ENCODE measurements around the gene ARFGAP3. TPM values are rescaled to one million over a fixed set of nuclear protein-coding genes. Genes with fewer than 3 reads are reported as not detected.

ARFGAP3 gene
- total RNA-seq, 2 donors from 2014 or later = 52.9 to 68.9 TPM

GRCh38 chr22:42879371-42880021, 22.4 kb upstream of the ARFGAP3 start:
- Histone ChIP-seq H3K4me3 (no peak overlapping the region), H3K4me1 (ENCODE audit: control insufficient read depth in 1 of 2, low read depth in 2 of 2) (no peaks in the 10 kb centered on the region), H3K36me3 (peaks cover 88% of the 10 kb centered on the region), H3K27ac (no peak overlapping the region), H3K27me3 (replicated peaks; ENCODE audit: insufficient read depth) (no peaks in the 10 kb centered on the region), H3K9me3 (no peaks in the 10 kb centered on the region)
- TF ChIP-seq, protein P1, sequence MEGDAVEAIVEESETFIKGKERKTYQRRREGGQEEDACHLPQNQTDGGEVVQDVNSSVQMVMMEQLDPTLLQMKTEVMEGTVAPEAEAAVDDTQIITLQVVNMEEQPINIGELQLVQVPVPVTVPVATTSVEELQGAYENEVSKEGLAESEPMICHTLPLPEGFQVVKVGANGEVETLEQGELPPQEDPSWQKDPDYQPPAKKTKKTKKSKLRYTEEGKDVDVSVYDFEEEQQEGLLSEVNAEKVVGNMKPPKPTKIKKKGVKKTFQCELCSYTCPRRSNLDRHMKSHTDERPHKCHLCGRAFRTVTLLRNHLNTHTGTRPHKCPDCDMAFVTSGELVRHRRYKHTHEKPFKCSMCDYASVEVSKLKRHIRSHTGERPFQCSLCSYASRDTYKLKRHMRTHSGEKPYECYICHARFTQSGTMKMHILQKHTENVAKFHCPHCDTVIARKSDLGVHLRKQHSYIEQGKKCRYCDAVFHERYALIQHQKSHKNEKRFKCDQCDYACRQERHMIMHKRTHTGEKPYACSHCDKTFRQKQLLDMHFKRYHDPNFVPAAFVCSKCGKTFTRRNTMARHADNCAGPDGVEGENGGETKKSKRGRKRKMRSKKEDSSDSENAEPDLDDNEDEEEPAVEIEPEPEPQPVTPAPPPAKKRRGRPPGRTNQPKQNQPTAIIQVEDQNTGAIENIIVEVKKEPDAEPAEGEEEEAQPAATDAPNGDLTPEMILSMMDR (IDR thresholded peaks at IDR 0.05) = no peak
- ATAC-seq (ENCODE audit: insufficient number of reproducible peaks, low FRiP score, low read depth) = no peak
- DNase-seq (ENCODE audit: low spot score) = no peak

GRCh38 chr22:42878561-42879305, 21.7 kb upstream of the ARFGAP3 start:
- no peak overlapping the region for H3K4me3 ChIP-seq
- H3K27ac ChIP-seq = no peak overlapping the region
- TF ChIP-seq, protein P1 (IDR thresholded peaks at IDR 0.05) = no peak
- ATAC-seq (ENCODE audit: insufficient number of reproducible peaks, low FRiP score, low read depth) = no peak
- peaks cover 83% of the 10 kb centered on the region for H3K36me3 ChIP-seq
- H3K4me1 ChIP-seq (ENCODE audit: control insufficient read depth in 1 of 2, low read depth in 2 of 2) = no peaks in the 10 kb centered on the region
- H3K27me3 ChIP-seq (replicated peaks; ENCODE audit: insufficient read depth) = no peaks in the 10 kb centered on the region
- no peaks in the 10 kb centered on the region for H3K9me3 ChIP-seq
- no peak for DNase-seq (ENCODE audit: low spot score)

DNA sequence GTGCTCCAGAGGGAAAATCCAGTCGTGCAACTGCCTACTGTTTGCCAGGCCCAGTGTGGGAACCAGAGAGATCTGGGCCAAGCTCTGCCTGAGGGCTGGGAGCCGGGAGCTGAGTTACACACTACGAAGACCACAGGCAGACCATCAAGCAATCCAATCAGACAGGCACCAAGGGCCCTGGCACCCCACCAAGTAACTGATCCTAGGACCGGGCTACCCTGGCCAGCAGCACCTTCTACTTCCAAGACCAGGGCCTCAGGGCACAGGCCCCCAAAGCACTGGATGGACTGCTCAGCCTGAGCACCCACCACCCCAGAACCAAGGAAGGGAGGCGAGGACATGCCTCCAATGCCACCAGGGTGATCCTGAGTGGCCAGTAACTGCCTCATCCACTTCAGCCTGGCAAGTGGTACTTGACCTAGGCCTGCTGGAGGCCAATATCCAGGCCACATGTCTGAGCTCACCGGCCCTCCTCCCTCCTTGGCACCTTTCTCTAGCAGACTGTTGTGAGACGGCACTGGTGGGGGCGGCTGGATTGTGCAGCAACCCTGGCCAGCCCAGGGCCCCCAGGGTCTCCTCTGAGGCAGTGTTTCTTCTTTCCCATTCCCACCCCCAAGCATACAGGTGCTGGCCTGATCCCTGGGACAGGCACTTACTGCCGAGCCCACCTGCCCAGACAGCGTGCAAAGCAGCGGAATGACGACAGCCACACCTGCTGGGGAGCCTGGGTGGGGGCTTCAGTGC, 20.7 kb upstream of the ARFGAP3 start:
- Histone ChIP-seq H3K9me3 (no peaks in the 10 kb centered on the region), H3K4me3 (no peak overlapping the region), H3K4me1 (ENCODE audit: control insufficient read depth in 1 of 2, low read depth in 2 of 2) (no peaks in the 10 kb centered on the region), H3K36me3 (peaks cover 74% of the 10 kb centered on the region), H3K27me3 (replicated peaks; ENCODE audit: insufficient read depth) (no peaks in the 10 kb centered on the region), H3K27ac (no peak overlapping the region)
- ATAC-seq (ENCODE audit: insufficient number of reproducible peaks, low FRiP score, low read depth) (no peak), DNase-seq (ENCODE audit: low spot score) (no peak)
- TF ChIP-seq, protein P1 (IDR thresholded peaks at IDR 0.05) = no peak

GRCh38 chr22:42877158-42877557, 20.1 kb upstream of the ARFGAP3 start:
- DNase-seq (ENCODE audit: low spot score) (no peak), ATAC-seq (ENCODE audit: insufficient number of reproducible peaks, low FRiP score, low read depth) (no peak)
- Histone ChIP-seq H3K9me3 (no peaks in the 10 kb centered on the region), H3K4me3 (no peak overlapping the region), H3K4me1 (ENCODE audit: control insufficient read depth in 1 of 2, low read depth in 2 of 2) (no peaks in the 10 kb centered on the region), H3K27ac (no peak overlapping the region), H3K27me3 (replicated peaks; ENCODE audit: insufficient read depth) (no peaks in the 10 kb centered on the region), H3K36me3 (peaks cover 74% of the 10 kb centered on the region)
- TF ChIP-seq, protein P1 (IDR thresholded peaks at IDR 0.05) = no peak

- TF ChIP-seq, protein P1 (IDR thresholded peaks at IDR 0.05) = no peak
- ATAC-seq (ENCODE audit: insufficient number of reproducible peaks, low FRiP score, low read depth) (no peak), DNase-seq (ENCODE audit: low spot score) (no peak)
- H3K9me3 ChIP-seq = no peaks in the 10 kb centered on the region
- H3K36me3 ChIP-seq = peaks cover 76% of the 10 kb centered on the region
- H3K27me3 ChIP-seq (replicated peaks; ENCODE audit: insufficient read depth) = no peaks in the 10 kb centered on the region
- H3K4me3 ChIP-seq = no peak overlapping the region
- no peak overlapping the region for H3K27ac ChIP-seq
- H3K4me1 ChIP-seq (ENCODE audit: control insufficient read depth in 1 of 2, low read depth in 2 of 2) = no peaks in the 10 kb centered on the region
These were observed 19.0 kb upstream of the ARFGAP3 start for GRCh38 chr22:42876041-42876440.
